ENCODE data around the gene ANGPT4.

GRCh38 chr20:945841-946240, 29.7 kb upstream of the ANGPT4 start:
- no peak for TF ChIP-seq RCOR1 (conservative IDR thresholded peaks at IDR 0.05; ENCODE audit: low read depth, low read length)
- no peak for TF ChIP-seq ZNF274 (IDR thresholded peaks at IDR 0.05; ENCODE audit: insufficient read depth, insufficient read length)
- TF ChIP-seq BHLHE40 (IDR thresholded peaks at IDR 0.05; ENCODE audit: borderline replicate concordance in 1 of 2, low read depth in 2 of 2, low read length in 1 of 2), result no peak
- no peak for TF ChIP-seq SPI1 (IDR thresholded peaks at IDR 0.05; ENCODE audit: borderline replicate concordance, insufficient read depth, low read depth, low read length)
- TF ChIP-seq CEBPZ (IDR thresholded peaks at IDR 0.05; ENCODE audit: low read depth, low read length), result no peak
- no peak for TF ChIP-seq CEBPB (IDR thresholded peaks at IDR 0.05; ENCODE audit: borderline replicate concordance in 1 of 2, low read depth in 2 of 2, low read length in 2 of 2)
- no peak for TF ChIP-seq POLR2A (IDR thresholded peaks at IDR 0.05; ENCODE audit: low read depth, low read length)
- no peak for TF ChIP-seq SP1 (IDR thresholded peaks at IDR 0.05; ENCODE audit: low read depth, low read length)
